ENCODE results near the gene EPB41L4B.

GRCh38 chr9:109278848-109279247 is 42.0 kb downstream of the EPB41L4B start:
- TF ChIP-seq, protein P1, sequence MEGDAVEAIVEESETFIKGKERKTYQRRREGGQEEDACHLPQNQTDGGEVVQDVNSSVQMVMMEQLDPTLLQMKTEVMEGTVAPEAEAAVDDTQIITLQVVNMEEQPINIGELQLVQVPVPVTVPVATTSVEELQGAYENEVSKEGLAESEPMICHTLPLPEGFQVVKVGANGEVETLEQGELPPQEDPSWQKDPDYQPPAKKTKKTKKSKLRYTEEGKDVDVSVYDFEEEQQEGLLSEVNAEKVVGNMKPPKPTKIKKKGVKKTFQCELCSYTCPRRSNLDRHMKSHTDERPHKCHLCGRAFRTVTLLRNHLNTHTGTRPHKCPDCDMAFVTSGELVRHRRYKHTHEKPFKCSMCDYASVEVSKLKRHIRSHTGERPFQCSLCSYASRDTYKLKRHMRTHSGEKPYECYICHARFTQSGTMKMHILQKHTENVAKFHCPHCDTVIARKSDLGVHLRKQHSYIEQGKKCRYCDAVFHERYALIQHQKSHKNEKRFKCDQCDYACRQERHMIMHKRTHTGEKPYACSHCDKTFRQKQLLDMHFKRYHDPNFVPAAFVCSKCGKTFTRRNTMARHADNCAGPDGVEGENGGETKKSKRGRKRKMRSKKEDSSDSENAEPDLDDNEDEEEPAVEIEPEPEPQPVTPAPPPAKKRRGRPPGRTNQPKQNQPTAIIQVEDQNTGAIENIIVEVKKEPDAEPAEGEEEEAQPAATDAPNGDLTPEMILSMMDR (conservative IDR thresholded peaks at IDR 0.05 in 1 of 2, IDR thresholded peaks at IDR 0.05 in 1 of 2; ENCODE audit: extremely low read depth in 1 of 2, insufficient read depth in 1 of 2, low read depth in 1 of 2, low read length in 2 of 2): no peak
- TF ChIP-seq EZH2 (IDR thresholded peaks at IDR 0.05; ENCODE audit: borderline replicate concordance, low read length): no peak
